Measurements from ENCODE around the gene EPHB6. TPM values are rescaled to one million over a fixed set of nuclear protein-coding genes. Genes with fewer than 3 reads are reported as not detected.

EPHB6 gene
- total RNA-seq, 4 donors from 2014 or later, result 0.53 to 19.0 (median 5.5) TPM

DNA sequence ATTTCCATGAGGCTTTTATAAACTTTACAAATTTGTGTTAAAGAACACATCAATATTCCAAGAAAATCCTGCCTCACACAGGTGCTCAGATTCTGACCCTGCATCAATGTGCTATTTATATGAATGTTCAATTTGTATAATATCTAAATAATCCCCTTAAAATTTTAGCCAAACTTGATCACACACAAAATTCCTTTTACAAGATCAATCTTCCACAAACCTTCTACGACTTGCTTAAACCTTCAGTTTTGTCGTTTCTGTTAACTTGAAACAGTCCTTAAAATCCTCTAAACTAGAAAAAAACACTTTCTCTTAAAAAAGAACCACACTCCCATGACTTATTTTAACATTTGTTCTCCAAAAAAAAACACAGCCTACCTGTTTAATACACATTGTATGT, 50.9 kb downstream of the EPHB6 start:
- no peaks in the 10 kb centered on the region for H3K36me3 ChIP-seq
- H3K27me3 ChIP-seq, result no peaks in the 10 kb centered on the region
- no peak overlapping the region for H3K27ac ChIP-seq
- TF ChIP-seq, protein P1, sequence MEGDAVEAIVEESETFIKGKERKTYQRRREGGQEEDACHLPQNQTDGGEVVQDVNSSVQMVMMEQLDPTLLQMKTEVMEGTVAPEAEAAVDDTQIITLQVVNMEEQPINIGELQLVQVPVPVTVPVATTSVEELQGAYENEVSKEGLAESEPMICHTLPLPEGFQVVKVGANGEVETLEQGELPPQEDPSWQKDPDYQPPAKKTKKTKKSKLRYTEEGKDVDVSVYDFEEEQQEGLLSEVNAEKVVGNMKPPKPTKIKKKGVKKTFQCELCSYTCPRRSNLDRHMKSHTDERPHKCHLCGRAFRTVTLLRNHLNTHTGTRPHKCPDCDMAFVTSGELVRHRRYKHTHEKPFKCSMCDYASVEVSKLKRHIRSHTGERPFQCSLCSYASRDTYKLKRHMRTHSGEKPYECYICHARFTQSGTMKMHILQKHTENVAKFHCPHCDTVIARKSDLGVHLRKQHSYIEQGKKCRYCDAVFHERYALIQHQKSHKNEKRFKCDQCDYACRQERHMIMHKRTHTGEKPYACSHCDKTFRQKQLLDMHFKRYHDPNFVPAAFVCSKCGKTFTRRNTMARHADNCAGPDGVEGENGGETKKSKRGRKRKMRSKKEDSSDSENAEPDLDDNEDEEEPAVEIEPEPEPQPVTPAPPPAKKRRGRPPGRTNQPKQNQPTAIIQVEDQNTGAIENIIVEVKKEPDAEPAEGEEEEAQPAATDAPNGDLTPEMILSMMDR (IDR thresholded peaks at IDR 0.05), result no peak
- no peak for TF ChIP-seq POLR2A (IDR thresholded peaks at IDR 0.05)
- H3K4me1 ChIP-seq, result peaks cover 0 to 10% (median 0%) of the 10 kb centered on the region in 4 donors
- H3K4me3 ChIP-seq, result no peak overlapping the region
- DNase-seq, result no peak
- peaks cover 0 to 7% (median 2%) of the 10 kb centered on the region in 4 donors for H3K9me3 ChIP-seq

DNA sequence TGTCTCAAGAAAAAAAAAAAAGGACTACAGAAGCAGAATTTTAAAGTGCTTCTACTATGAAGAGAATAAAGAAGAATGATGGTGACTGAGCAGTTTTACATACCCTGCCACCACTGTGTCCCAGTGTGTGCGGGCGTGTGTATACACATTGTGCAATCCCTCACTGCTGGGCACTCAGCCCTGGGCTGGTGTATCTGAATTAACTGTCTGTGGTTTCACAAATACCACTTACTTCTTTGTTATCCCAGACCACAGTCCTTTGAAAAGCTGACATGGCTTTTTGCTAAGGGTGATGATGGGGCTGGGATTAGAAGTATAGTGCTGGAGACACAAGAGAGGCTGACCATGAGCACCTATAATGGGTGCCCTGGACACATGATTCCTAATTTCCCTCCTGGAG, 51.8 kb downstream of the EPHB6 start:
- TF ChIP-seq POLR2A (IDR thresholded peaks at IDR 0.05), result no peak
- TF ChIP-seq, protein P1 (IDR thresholded peaks at IDR 0.05), result no peak
- Histone ChIP-seq H3K27me3 (no peaks in the 10 kb centered on the region), H3K4me3 (no peak overlapping the region), H3K9me3 (peaks cover 0 to 7% (median 2%) of the 10 kb centered on the region in 4 donors), H3K4me1 (peaks cover 0 to 10% (median 0%) of the 10 kb centered on the region in 4 donors), H3K36me3 (no peaks in the 10 kb centered on the region), H3K27ac (no peak overlapping the region)
- no peak for DNase-seq

DNA sequence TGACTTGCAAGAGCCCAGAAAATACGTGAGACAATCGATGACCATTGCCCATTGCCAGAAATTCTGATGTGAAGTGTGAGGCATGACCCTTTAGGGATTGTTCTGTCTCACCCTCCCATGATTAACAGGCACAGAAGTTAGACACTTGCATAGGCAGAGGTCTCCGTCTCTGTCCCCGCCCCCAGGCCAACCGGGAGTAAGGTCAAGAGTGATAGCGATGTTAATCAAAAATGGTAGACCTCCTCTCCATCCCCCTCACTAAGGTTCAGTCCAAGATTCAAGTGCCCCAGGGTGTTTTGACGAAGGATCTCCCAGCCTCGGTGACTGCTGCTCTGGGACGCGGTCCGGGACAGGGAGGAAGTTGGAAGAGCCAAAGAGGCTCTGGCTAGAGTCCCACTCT, 53.4 kb downstream of the EPHB6 start:
- Histone ChIP-seq H3K27me3 (no peaks in the 10 kb centered on the region), H3K27ac (no peak overlapping the region), H3K4me1 (peaks cover 0 to 10% (median 0%) of the 10 kb centered on the region in 4 donors), H3K9me3 (peaks cover 0 to 7% (median 2%) of the 10 kb centered on the region in 4 donors), H3K4me3 (no peak overlapping the region), H3K36me3 (no peaks in the 10 kb centered on the region)
- TF ChIP-seq POLR2A (IDR thresholded peaks at IDR 0.05), result no peak
- TF ChIP-seq, protein P1 (IDR thresholded peaks at IDR 0.05), result no peak
- no peak for DNase-seq

DNA sequence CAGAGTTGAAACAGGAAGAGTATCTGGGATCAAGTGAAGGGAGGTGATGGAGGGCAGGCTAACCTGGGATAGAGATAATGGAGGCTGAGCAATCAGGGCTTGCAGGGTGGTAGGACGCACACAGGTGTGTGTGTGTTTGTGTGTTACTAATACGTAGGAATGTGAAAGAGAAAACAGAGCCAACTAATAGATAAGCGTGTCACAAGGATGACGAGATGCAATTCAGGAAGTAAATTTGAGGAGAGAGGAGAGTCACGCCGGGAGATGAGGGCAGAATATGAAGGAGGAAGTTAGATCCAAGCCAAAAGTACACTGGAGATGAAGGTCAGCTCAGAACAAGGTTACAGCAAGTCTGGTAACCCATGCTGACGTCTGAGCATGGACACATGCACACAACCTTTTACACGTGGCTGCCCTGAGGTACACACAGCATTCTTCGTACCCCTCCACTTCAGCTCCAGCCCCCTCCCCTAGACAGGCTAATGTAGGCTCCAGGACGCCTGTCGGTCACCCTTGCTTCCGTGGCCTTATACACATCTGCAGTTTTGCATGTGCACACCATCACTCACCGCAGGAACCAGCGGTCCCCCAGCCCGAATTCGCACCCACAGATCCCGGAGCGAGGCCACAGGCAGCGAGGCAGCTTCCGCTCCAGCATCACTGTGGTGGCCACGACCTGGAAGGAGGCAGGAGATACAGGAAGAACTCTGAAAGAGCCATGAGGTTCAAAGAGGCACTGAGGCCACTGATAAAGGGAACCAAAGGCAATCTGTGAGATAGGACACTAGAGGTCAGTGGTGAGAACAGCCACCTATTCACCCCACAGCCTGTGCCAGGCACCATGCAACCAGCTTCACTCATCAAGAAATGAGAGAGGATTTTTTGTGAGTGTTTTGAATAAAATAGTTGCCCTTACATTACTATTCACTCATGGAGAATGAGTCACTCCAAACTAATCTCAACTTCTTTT, 54.3 kb downstream of the EPHB6 start:
- DNase-seq, result no peak
- TF ChIP-seq, protein P1 (IDR thresholded peaks at IDR 0.05), result peak in 3 of 6 experiments; percentile 33
- no peak for TF ChIP-seq POLR2A (IDR thresholded peaks at IDR 0.05)
- H3K27me3 ChIP-seq, result no peaks in the 10 kb centered on the region
- H3K4me3 ChIP-seq, result no peak overlapping the region
- no peaks in the 10 kb centered on the region for H3K36me3 ChIP-seq
- no peak overlapping the region for H3K27ac ChIP-seq
- peaks cover 0 to 10% (median 0%) of the 10 kb centered on the region in 4 donors for H3K4me1 ChIP-seq
- H3K9me3 ChIP-seq, result peaks cover 0 to 6% (median 2%) of the 10 kb centered on the region in 4 donors

DNA sequence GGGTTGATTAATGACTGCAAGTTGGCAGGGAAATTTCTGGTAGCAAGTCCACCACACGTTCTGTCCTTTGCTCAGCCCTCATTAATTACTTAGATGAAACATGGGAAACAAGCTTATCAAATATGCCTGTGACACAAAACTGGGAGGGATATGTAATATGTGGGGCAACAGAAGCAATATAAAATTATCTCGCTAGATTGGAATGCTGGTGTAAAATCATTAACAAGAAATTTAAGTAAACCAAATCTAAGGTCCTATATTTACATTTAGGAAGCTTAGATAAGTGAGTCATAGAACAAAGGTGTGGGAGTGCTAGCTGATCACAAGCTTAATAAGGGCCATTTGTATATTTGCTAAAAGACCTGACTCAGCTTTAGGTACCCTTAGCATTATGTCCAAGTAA, 55.2 kb downstream of the EPHB6 start:
- Histone ChIP-seq H3K36me3 (no peaks in the 10 kb centered on the region), H3K27ac (no peak overlapping the region)
- DNase-seq, result no peak

More for the DNA sequence above, 55.2 kb downstream of the EPHB6 start:
- Histone ChIP-seq H3K4me3 (no peak overlapping the region), H3K27me3 (no peaks in the 10 kb centered on the region), H3K4me1 (peaks cover 0 to 10% (median 0%) of the 10 kb centered on the region in 4 donors), H3K9me3 (no peaks in the 10 kb centered on the region)
- TF ChIP-seq, protein P1 (IDR thresholded peaks at IDR 0.05), result no peak
- TF ChIP-seq POLR2A (IDR thresholded peaks at IDR 0.05), result no peak
